Right ventricle myocardium inferior (tissue), 1 donor: Measurements from ENCODE around the gene PGBD2. TPM values are rescaled to one million over a fixed set of nuclear protein-coding genes. Genes with fewer than 3 reads are reported as not detected.
A peak's percentile ranks its signal among the peaks of the same experiment; 100 is the strongest.
"Not testable (repeated sequence)": the region's sequence is repeated elsewhere in the genome, so short reads cannot be mapped to it uniquely, and the experiment has no call there.

Source experiments
- ATAC-seq: fragments of 200-7000 bp; cut with Tn5 transposase; one replicate; pipeline ENCODE4 v1.9.1; 2020; ENCODE audit warnings: mild to moderate bottlenecking, moderate library complexity
- DNase-seq: peaks from one replicate; pipeline ENCODE4 v3.0.0; 2021; ENCODE audit errors: missing footprints
- intact Hi-C: fragments of 100-400 bp; cut with DNase I; formaldehyde crosslinking; loops from one replicate; pipeline ENCODE4 v1.11.0; 2022
- total RNA-seq: library from RNA; stranded (reverse); fragmentation: NEBNext Ultra II Directional; extraction: Animal tissue kit (Norgen Biotek cat#: 25700); gene quantifications from one replicate; pipeline ENCODE4 v1.2.1, GENCODE V29; 2021
- donor health status: DM: no; HTN: yes; CAD: no; lungs with severe emphysema.

Gene PGBD2
- total RNA-seq, 1 donor from 2014 or later, result 2.9 TPM

- intact Hi-C loops, result no loop called here
- ATAC-seq (no peak), DNase-seq (no peak)
Measured at GRCh38 chr1:248918131-248918530, 12.1 kb downstream of the PGBD2 start.

- no peak for DNase-seq
- intact Hi-C loops, result no loop called here
- no peak for ATAC-seq
Measured at GRCh38 chr1:248923352-248924338, 17.6 kb downstream of the PGBD2 start.

DNA sequence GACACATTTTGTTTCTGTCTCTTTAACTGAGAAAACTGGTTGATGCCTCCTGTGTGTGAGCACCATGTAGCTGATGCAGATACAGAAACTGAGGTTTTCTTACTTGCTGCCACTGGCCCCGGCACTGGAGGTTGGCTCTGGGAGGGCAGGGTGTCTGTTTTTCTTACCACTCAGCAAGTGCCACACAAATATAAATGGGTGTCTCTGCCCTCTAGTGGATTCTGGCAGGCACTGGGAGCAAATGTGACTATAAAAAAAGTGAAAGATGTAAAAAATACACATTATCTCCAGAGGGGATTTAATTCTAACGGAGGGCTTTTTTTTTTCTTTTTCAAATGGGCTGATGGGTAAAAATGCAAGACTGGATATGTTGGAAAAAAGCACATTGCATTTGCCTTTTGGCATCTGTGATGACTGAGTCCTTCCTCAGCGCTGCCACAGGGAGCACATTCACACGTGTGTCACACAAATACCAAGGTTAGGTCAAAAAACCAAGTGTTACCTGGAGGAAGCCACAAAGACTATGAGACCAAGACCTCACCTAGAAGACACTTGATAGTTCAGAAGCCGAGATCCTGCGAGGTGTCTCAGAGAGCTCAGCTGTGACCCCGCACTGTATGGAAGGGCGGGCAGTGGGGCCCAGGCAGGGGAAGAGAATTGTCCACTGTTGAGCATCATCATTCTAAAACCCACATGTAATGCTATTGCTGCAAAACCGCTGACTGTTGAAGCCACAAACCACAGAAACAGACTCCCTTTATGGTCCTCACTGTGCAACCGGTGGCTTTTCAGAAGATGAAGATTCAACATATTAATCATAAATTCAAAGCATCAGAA lies 18.9 kb downstream of the PGBD2 start:
- intact Hi-C loops, result no loop called here
- DNase-seq, result peak; percentile 72

DNA sequence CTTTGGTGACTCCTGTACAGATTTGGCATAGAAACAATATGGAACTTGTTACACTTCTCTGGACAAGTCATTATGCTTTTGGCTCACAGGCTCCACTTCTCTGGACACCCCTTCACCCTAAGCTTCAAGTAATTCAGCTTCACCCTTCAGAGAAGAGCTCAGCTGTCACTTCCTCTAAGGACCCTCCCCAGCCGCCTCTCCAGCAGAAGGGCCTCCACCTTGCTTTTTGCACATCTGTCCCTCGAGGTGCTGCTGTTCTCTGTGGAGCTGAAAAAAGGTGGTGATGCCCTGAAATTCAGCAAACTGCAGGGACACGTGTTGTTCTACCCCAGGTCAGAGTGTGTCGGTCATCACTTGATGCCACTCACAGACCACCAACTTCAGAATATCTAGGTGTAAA lies 19.8 kb downstream of the PGBD2 start:
- DNase-seq, intact Hi-C loops, ATAC-seq: not testable (repeated sequence)

More for the DNA sequence above, 18.9 kb downstream of the PGBD2 start:
- peak; percentile 63 for ATAC-seq

DNA sequence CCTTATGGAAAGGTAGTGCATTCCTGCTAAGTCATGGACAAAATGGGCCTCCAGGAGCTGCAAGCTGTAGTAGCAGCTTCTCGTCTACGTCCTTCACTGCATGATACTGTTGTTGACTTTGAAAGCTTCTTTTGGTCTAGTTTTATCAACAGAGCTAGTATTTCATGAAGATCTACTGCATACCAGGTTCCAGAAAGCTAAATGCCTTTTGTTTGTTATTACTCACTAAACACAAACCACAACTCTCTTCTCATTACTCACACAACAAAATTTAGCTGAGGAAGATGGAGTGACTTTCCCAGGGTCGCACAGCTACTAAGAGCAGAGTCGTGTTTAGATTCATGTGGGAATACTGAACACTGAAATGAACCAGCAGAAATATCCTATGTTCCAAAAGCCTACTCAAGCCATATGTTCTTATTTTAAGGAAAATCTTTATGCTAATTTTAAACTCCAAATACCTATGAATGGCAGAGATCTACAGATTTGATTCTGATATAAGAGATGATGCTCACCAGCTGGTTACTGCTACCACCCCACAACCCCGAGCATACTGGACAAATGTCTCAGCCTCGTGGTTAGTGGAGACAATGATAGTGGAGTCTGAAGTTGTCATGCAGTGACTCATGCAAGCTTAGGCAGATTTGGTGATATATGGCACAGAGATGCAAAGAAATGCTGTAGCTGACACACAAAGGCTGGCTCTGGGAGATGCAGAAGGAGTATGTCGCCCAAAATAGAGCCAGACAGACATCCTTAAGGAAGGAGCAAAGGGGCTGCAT lies 20.6 kb downstream of the PGBD2 start:
- intact Hi-C loops, result no loop called here
- no peak for DNase-seq
- ATAC-seq, result no peak

DNA sequence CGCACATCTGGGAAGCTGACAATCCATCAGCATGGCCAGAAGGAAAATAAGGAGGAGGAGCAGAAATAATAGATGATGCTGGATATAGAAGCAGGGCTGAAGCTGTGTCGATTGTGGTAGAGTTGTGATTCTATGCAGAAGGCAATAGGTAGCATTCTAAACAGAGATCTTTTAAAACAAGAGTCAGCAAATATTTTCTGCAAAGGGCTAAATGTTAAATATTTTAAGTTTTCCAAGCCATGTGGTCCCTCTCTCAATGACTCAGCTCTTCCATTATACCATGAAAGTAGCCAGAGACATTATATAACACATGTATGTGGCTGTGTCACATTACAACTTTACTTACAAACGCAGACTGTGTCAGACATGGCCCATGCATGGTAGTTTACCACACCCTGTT lies 21.2 kb downstream of the PGBD2 start:
- ATAC-seq, intact Hi-C loops, DNase-seq: not testable (repeated sequence)

DNA sequence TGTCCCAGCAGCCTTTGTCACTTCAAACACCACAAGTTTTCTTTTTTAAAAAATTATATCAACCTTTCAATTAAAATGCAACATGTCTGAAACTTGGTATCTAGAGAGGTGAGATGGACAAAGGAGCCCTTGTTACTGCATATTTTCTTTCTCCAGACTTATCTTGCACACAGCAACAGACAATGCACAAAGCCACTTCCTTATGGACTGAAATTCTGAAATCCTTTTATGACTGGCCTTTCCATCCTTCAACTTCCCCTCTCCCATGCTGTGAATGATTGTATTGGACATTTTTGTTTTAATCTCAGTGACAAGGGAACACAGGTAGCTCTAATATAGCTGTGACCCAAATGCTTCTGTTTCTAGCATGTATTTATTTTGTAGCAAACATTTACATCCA lies 22.1 kb downstream of the PGBD2 start:
- DNase-seq, ATAC-seq, intact Hi-C loops: not testable (repeated sequence)

DNA sequence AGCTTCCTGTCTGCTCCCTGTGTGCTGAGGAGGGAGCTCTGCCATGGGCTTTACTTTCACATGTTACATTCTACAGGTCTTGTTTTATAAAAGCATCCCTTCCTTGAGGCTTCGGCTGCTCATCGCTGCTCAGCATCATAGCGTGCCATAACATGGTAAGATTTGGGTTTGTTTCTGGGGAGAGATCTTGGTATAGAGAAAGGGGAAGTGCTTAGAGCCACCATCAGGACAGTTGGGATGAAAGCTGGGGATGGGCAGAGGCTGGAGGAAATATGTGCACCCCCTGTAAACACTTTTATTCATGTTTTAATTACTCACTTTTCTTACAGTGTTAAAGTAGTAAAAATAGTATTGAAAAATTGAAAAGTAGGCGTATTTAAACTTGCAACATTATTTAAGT lies 24.0 kb downstream of the PGBD2 start:
- ATAC-seq, DNase-seq, intact Hi-C loops: not testable (repeated sequence)

GRCh38 chr1:248938173-248938809 lies 32.3 kb downstream of the PGBD2 start:
- ATAC-seq, intact Hi-C loops, DNase-seq: not testable (repeated sequence)

GRCh38 chr1:248944134-248944999 lies 38.3 kb downstream of the PGBD2 start:
- ATAC-seq, DNase-seq, intact Hi-C loops: not testable (repeated sequence)

GRCh38 chr1:248945000-248945423 lies 39.0 kb downstream of the PGBD2 start:
- intact Hi-C loops, ATAC-seq, DNase-seq: not testable (repeated sequence)

GRCh38 chr1:248945453-248945852 lies 39.4 kb downstream of the PGBD2 start:
- intact Hi-C loops, DNase-seq: not testable (repeated sequence)
- peak; percentile 52 for ATAC-seq

- ATAC-seq, intact Hi-C loops, DNase-seq: not testable (repeated sequence)
Measured at GRCh38 chr1:248945856-248946416, 39.9 kb downstream of the PGBD2 start.
